GM12878 (cell line): Measurements from ENCODE around the gene LPCAT3. TPM values are rescaled to one million over a fixed set of nuclear protein-coding genes. Genes with fewer than 3 reads are reported as not detected.

Experiments used
- BMI1 ChIP-seq: fragments of 450-650 bp; IDR thresholded peaks from 2 replicates; pipeline ENCODE4 v1.6.1; 2016; ENCODE audit warnings: mild to moderate bottlenecking, moderate library complexity, borderline replicate concordance
- CBX5 ChIP-seq: sonication (generic); IDR thresholded peaks from 2 replicates; pipeline ENCODE4 v1.6.1; 2016; ENCODE audit warnings: low read depth, moderate library complexity, mild to moderate bottlenecking, inconsistent platforms
- ESRRA ChIP-seq: IDR thresholded peaks from 2 replicates; pipeline ENCODE4 v1.6.1; 2012; ENCODE audit warnings: mild to moderate bottlenecking, low read length, improper control_type of control experiment
- HDGF ChIP-seq: fragments of 450-650 bp; IDR thresholded peaks from 2 replicates; pipeline ENCODE4 v1.6.1; 2016; ENCODE audit warnings: antibody characterized with exemption
- KLF5 ChIP-seq: fragments of 450-650 bp; IDR thresholded peaks from 2 replicates; pipeline ENCODE4 v1.6.1; 2014; ENCODE audit warnings: mild to moderate bottlenecking; ENCODE audit not compliant: partially characterized antibody
- MEF2A ChIP-seq: IDR thresholded peaks from 2 replicates; pipeline ENCODE4 v1.6.1; 2011; ENCODE audit warnings: low read depth, mild to moderate bottlenecking, low read length, moderate library complexity; ENCODE audit not compliant: insufficient read depth
- PBX3 ChIP-seq: IDR thresholded peaks from 2 replicates; pipeline ENCODE4 v1.6.1; 2011; ENCODE audit warnings: mild to moderate bottlenecking, low read depth, low read length, moderate library complexity; ENCODE audit not compliant: insufficient replicate concordance
- RELB ChIP-seq: fragments of 450-650 bp; IDR thresholded peaks from 2 replicates; pipeline ENCODE4 v1.6.1; 2017; ENCODE audit warnings: low read depth, mild to moderate bottlenecking, moderate library complexity
- TARDBP ChIP-seq: IDR thresholded peaks from 2 replicates; pipeline ENCODE4 v1.6.1; 2016; ENCODE audit warnings: borderline replicate concordance
- TCF12 ChIP-seq: IDR thresholded peaks from 2 replicates; pipeline ENCODE4 v1.6.1; 2011; ENCODE audit warnings: low read depth, mild to moderate bottlenecking, low read length
- ZBTB4 ChIP-seq: fragments of 450-650 bp; formaldehyde crosslinking; IDR thresholded peaks from 2 replicates; pipeline ENCODE4 v1.4.0; 2022; ENCODE audit warnings: mild to moderate bottlenecking, moderate library complexity
- polyA plus RNA-seq, 11 experiments: library from polyadenylated mRNA; depleted of rRNA in 4 of 11; unstranded in 6 of 11; stranded (reverse) in 5 of 11; fragments of >200 nt; fragmentation: Nextera tagmentation in 4 of 11; fragmentation: Illumina TruSeq in 1 of 11; extraction: Ambion mirVana in 4 of 11; extraction: Trizol in 1 of 11; gene quantifications; 1 replicate in 1 of 11; 2 replicates in 10 of 11; pipeline versions ENCODE4 v1.2.1 to v1.2.3, GENCODE V29; 2011 to 2016; ENCODE audit warnings: inconsistent platforms in 2 of 11, missing spikeins in 2 of 11, low read depth in 1 of 11
- total RNA-seq, 4 experiments: library from RNA; depleted of rRNA in 3 of 4; stranded (reverse); fragments of >200 nt in 3 of 4; fragmentation: Illumina TruSeq in 1 of 4; extraction: Trizol in 1 of 4; gene quantifications; 2 replicates each; pipeline versions ENCODE4 v1.2.1 to v1.2.3, GENCODE V29; 2013 to 2021
- TF ChIP-seq, protein P1 (sequence below): fragments of 450-650 bp; IDR thresholded peaks from 2 replicates; pipeline ENCODE4 v1.6.1; 2017; ENCODE audit warnings: mild to moderate bottlenecking, moderate library complexity
- TF ChIP-seq, protein P2 (sequence below): fragments of 450-650 bp; IDR thresholded peaks from 2 replicates; pipeline ENCODE4 v1.6.1; 2017; ENCODE audit warnings: borderline replicate concordance
- TF ChIP-seq, protein P3 (sequence below): fragments of 450-650 bp; IDR thresholded peaks from 2 replicates; pipeline ENCODE4 v1.6.1; 2017; ENCODE audit warnings: mild to moderate bottlenecking

The LPCAT3 gene
- total and polyA plus RNA-seq, 10 of the 15 experiments (the other 5 are each of a cell fraction or from before 2014, with no cell fraction given): 2.6 to 48.3 (median 23.0) TPM

DNA sequence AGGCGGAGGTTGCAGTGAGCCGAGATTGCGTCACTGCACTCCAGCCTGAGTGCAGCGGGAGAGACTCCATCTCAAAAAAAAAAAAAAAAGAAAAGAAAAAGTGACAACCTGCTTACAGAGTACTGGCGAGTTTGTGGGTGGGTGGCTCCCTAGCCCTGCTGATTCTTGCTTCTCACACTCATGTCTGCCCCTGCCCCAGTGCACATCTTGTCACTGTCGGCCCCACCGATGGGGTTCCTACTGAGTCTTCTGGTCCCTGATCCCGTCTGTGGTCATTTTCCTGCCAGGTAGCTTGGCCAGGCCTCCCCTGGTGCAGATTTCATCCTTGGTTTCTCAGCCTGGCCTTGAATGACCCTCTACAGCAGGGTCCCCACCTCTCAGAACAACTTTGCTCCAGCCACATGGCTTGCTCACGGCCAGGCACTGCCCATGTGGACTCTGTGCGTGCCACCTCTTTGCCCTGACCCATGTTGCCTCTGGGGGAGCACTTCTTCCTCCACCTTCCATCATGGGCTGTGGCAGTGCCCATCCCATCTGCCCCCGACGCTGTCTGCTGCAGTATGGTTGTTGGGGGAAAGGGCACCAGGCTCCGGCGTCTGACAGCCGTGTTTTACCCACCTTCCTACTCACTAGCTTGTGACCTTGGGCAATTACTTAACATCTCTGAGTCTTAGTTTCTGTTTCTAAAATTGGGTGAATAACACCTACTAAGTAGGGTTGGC lies 69.2 kb downstream of the LPCAT3 start (continued):
- TF ChIP-seq MEF2A (peak; percentile 70), BMI1 (no peak), ZBTB4 (CRISPR knock-in tag) (no peak), ESRRA (peak; percentile 80; the same call in 1 of the 2 replicates), TCF12 (no peak), PBX3 (no peak), KLF5 (no peak), RELB (peak; percentile 39; the same call in 1 of the 2 replicates), HDGF (peak; percentile 57; the same call in 1 of the 2 replicates), TARDBP (no peak), CBX5 (no peak)
- TF ChIP-seq, protein P1, sequence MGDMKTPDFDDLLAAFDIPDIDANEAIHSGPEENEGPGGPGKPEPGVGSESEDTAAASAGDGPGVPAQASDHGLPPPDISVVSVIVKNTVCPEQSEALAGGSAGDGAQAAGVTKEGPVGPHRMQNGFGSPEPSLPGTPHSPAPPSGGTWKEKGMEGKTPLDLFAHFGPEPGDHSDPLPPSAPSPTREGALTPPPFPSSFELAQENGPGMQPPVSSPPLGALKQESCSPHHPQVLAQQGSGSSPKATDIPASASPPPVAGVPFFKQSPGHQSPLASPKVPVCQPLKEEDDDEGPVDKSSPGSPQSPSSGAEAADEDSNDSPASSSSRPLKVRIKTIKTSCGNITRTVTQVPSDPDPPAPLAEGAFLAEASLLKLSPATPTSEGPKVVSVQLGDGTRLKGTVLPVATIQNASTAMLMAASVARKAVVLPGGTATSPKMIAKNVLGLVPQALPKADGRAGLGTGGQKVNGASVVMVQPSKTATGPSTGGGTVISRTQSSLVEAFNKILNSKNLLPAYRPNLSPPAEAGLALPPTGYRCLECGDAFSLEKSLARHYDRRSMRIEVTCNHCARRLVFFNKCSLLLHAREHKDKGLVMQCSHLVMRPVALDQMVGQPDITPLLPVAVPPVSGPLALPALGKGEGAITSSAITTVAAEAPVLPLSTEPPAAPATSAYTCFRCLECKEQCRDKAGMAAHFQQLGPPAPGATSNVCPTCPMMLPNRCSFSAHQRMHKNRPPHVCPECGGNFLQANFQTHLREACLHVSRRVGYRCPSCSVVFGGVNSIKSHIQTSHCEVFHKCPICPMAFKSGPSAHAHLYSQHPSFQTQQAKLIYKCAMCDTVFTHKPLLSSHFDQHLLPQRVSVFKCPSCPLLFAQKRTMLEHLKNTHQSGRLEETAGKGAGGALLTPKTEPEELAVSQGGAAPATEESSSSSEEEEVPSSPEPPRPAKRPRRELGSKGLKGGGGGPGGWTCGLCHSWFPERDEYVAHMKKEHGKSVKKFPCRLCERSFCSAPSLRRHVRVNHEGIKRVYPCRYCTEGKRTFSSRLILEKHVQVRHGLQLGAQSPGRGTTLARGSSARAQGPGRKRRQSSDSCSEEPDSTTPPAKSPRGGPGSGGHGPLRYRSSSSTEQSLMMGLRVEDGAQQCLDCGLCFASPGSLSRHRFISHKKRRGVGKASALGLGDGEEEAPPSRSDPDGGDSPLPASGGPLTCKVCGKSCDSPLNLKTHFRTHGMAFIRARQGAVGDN: peak; percentile 87; the same call in 1 of the 2 replicates
- TF ChIP-seq, protein P2, sequence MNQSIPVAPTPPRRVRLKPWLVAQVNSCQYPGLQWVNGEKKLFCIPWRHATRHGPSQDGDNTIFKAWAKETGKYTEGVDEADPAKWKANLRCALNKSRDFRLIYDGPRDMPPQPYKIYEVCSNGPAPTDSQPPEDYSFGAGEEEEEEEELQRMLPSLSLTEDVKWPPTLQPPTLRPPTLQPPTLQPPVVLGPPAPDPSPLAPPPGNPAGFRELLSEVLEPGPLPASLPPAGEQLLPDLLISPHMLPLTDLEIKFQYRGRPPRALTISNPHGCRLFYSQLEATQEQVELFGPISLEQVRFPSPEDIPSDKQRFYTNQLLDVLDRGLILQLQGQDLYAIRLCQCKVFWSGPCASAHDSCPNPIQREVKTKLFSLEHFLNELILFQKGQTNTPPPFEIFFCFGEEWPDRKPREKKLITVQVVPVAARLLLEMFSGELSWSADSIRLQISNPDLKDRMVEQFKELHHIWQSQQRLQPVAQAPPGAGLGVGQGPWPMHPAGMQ: no peak
- TF ChIP-seq, protein P3, sequence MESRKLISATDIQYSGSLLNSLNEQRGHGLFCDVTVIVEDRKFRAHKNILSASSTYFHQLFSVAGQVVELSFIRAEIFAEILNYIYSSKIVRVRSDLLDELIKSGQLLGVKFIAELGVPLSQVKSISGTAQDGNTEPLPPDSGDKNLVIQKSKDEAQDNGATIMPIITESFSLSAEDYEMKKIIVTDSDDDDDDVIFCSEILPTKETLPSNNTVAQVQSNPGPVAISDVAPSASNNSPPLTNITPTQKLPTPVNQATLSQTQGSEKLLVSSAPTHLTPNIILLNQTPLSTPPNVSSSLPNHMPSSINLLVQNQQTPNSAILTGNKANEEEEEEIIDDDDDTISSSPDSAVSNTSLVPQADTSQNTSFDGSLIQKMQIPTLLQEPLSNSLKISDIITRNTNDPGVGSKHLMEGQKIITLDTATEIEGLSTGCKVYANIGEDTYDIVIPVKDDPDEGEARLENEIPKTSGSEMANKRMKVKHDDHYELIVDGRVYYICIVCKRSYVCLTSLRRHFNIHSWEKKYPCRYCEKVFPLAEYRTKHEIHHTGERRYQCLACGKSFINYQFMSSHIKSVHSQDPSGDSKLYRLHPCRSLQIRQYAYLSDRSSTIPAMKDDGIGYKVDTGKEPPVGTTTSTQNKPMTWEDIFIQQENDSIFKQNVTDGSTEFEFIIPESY: no peak
